Transverse colon (tissue), 3 donors: ENCODE results near the gene ACVR1B.

Experiments
- CTCF ChIP-seq, 5 experiments: fragments of 200-600 bp in 3 of 5; fragments of 450-650 bp in 2 of 5; sonication (generic) in 3 of 5; IDR thresholded peaks; 1 replicate in 2 of 5; 2 replicates in 3 of 5; pipeline ENCODE4 v1.5.1; 2016 to 2017; ENCODE audit warnings: antibody characterized with exemption in 5 of 5, inconsistent platforms in 3 of 5, mild to moderate bottlenecking in 2 of 5, moderate library complexity in 1 of 5
- EP300 ChIP-seq: sonication (generic); formaldehyde crosslinking; IDR thresholded peaks from one replicate; pipeline ENCODE4 v1.6.1; 2017; ENCODE audit warnings: antibody characterized with exemption, low read depth
- POLR2A ChIP-seq: fragments of 450-650 bp; IDR thresholded peaks from one replicate; pipeline ENCODE4 v1.6.1; 2016; ENCODE audit warnings: antibody characterized with exemption, mild to moderate bottlenecking, moderate library complexity

- peak; percentile 74 for TF ChIP-seq POLR2A
- TF ChIP-seq CTCF (IDR thresholded peaks at IDR 0.05), result no peak
- peak; percentile 41 for TF ChIP-seq EP300
Measured at GRCh38 chr12:52032804-52033445, 81.4 kb downstream of the ACVR1B start.
